NB4 (cell line): ENCODE results near the gene ARHGDIG.

Experiments used
- CTCF ChIP-seq: IDR thresholded peaks from one replicate; pipeline ENCODE4 v1.5.1; 2012; ENCODE audit warnings: low read depth, low read length
- MAX ChIP-seq: IDR thresholded peaks from 2 replicates; pipeline ENCODE4 v1.6.1; 2011; ENCODE audit warnings: low read depth, low read length
- POLR2A ChIP-seq: IDR thresholded peaks from 2 replicates; pipeline ENCODE4 v1.6.1; 2011; ENCODE audit warnings: mild to moderate bottlenecking; ENCODE audit not compliant: insufficient read length; ENCODE audit errors: extremely low read depth

DNA sequence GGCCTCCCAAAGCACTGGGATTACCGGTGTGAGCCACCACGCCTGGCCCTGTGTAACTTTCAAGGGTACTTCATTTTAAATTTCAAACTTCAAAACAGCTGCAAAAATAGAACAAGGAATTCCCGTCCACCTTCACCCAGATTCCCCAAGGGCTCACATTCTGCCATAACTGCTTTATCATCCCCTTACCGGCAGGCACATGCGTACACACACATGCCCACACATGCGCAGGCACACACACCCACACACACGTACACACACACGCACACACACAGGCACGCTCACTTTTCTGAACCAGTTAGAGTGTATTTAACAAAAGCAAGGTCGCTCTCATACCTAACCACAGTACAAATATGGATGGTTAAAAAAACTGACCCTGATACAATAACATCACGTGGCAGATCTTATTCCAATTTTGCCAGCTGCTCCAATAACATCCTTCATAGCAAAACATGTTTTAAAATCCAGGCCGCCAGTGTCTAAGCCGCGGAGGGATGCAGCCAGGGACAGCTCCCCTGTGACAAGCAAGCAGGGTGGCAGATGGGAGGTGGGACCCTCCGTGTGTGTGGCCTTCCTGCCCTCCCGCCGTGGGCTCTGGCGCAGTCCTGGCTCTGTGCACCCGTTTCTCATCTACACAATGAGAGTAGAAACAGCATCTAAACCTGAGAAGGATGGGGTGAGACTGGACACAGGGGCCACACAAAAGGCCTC is 25.7 kb downstream of the ARHGDIG start:
- TF ChIP-seq POLR2A (no peak), CTCF (no peak), MAX (no peak)
